Measurements from ENCODE around the gene SLC27A3. TPM values are rescaled to one million over a fixed set of nuclear protein-coding genes. Genes with fewer than 3 reads are reported as not detected.

The SLC27A3 gene
- total and polyA plus RNA-seq, 2 of the 8 experiments (the other 6 are each of a cell fraction or from before 2014, with no cell fraction given): 39.1 to 40.1 TPM

DNA sequence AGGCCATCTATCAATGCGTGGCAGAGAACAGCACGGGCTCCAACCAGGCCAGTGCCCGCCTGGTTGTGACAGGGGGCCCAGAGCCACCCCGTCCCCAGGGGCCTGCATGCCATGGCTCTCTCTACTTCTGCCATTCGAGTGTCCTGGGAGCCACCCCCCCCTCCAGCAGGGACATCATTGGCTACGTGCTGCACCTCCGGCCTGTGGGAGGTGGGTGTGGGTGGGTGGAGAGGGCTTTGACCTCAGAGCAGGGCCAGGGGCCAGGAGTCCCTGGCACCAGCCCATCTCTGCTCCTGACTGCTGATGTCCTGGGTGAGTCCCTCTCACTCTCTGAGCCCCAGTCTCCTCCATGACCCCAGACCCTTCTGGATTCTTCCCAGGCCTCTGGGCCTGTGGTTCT is 25.3 kb downstream of the SLC27A3 start (continued):
- TF ChIP-seq SIRT6 (IDR thresholded peaks at IDR 0.05; ENCODE audit: low read length) (no peak), JUND (IDR thresholded peaks at IDR 0.05; ENCODE audit: low read length) (no peak), SP1 (IDR thresholded peaks at IDR 0.05; ENCODE audit: low read depth, low read length) (no peak), KDM1A (IDR thresholded peaks at IDR 0.05; ENCODE audit: borderline replicate concordance, low read length) (no peak), KDM5A (IDR thresholded peaks at IDR 0.05; ENCODE audit: low read length) (no peak)

Measured in H1 (cell line).